ENCODE results near the gene IGFBP2.

DNA sequence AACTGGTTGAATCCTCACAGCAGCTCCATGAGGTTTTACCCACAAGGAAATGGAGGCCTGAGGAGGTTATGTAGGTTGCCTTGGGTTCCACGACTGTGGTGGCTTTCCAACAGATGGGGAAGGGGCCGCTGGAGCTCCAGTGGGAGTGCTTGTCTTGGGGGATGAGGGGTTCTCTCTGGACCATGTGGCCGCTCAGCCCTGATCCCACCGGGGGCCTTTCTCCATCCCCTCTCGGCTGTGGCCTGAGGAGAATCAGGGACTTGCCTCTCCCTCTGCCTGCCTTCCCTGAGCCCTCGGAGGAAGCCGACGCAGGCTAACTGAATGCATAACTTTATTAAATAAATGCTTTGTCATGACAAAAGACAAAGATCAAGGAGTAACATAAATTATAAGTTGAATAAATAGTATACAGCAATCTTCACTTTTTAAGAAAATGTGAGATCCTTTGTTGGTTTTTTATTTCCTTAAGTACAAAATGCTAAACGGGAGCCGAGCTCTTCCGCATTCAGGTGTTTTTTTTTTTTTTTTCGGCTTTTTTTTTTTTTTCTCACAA, 38.6 kb downstream of the IGFBP2 start:
- TF ChIP-seq TAF1 (IDR thresholded peaks at IDR 0.05; ENCODE audit: low read depth, low read length) (no peak), POLR2A (IDR thresholded peaks at IDR 0.05; ENCODE audit: low read depth, low read length) (no peak), POLR2AphosphoS5 (IDR thresholded peaks at IDR 0.05; ENCODE audit: low read depth, low read length) (no peak), SPI1 (IDR thresholded peaks at IDR 0.05; ENCODE audit: low read depth, low read length) (no peak), PAX5 (IDR thresholded peaks at IDR 0.05; ENCODE audit: insufficient read depth, low read length, severe bottlenecking) (no peak)

Data from GM12891 (cell line).